IMR-90 (cell line): ENCODE results near the gene FDCSP. TPM values are rescaled to one million over a fixed set of nuclear protein-coding genes. Genes with fewer than 3 reads are reported as not detected.
A peak's percentile ranks its signal among the peaks of the same experiment; 100 is the strongest.

ENCODE experiments used
- ATAC-seq: fragments of 200-7000 bp; cut with Tn5 transposase; 2 replicates; pipeline ENCODE4 v1.9.1; 2020; ENCODE audit warnings: low read depth, mild to moderate bottlenecking, moderate library complexity
- BruUV-seq: library from RNA; stranded (reverse); fragments of 400-500 nt; replicated peaks from 2 replicates; lab custom pipeline; 2021; lab: Mats Ljungman, UMichigan
- CTCF ChIA-PET: fragments of 300-600 bp; formaldehyde crosslinking; extraction: SDS; loops from one replicate; lab custom pipeline; 2021; ENCODE audit warnings: antibody characterized with exemption; lab: Yijun Ruan, JAX
- POLR2A ChIA-PET: fragments of 300-600 bp; sonication (Branson Sonifier 250); formaldehyde crosslinking; loops from one replicate; lab custom pipeline; 2022; ENCODE audit warnings: antibody characterized with exemption; ENCODE audit not compliant: unreplicated experiment; lab: Charles Lee
- DNase-seq: peaks from one replicate; pipeline ENCODE4 v3.0.0; 2013
- H2AFZ ChIP-seq: replicated peaks from 2 replicates; pipeline ENCODE3; 2013; ENCODE audit warnings: low read length, mild to moderate bottlenecking; ENCODE audit not compliant: poor library complexity
- H2AK5ac ChIP-seq: 2 replicates; pipeline ENCODE4 v1.6.1; 2013; ENCODE audit warnings: low read depth, low read length, inconsistent platforms
- H2AK9ac ChIP-seq: replicated peaks from 2 replicates; pipeline ENCODE3; 2013; ENCODE audit warnings: mild to moderate bottlenecking, low read depth, low read length, moderate library complexity; ENCODE audit not compliant: poor library complexity
- H2BK120ac ChIP-seq: 2 replicates; pipeline ENCODE4 v1.6.1; 2013; ENCODE audit warnings: low read depth, low read length, inconsistent platforms
- H2BK15ac ChIP-seq: 3 replicates; pipeline ENCODE4 v1.6.1; 2013; ENCODE audit warnings: low read depth, low read length, inconsistent platforms
- H2BK20ac ChIP-seq: 2 replicates; pipeline ENCODE4 v1.6.1; 2013; ENCODE audit warnings: low read depth, mild to moderate bottlenecking, inconsistent platforms, low read length, moderate library complexity
- H2BK5ac ChIP-seq: 2 replicates; pipeline ENCODE4 v1.6.1; 2013; ENCODE audit warnings: mild to moderate bottlenecking, low read depth, low read length, inconsistent platforms; ENCODE audit not compliant: poor library complexity, severe bottlenecking
- H3K14ac ChIP-seq: replicated peaks from 2 replicates; pipeline ENCODE4 v1.6.1; 2013; ENCODE audit warnings: low read depth, low read length, inconsistent platforms
- H3K18ac ChIP-seq: 2 replicates; pipeline ENCODE4 v1.6.1; 2013; ENCODE audit warnings: low read depth, low read length, control low read depth
- H3K23ac ChIP-seq: 2 replicates; pipeline ENCODE4 v1.6.1; 2013; ENCODE audit warnings: low read depth, low read length, inconsistent platforms
- H3K27ac ChIP-seq: 2 replicates; pipeline ENCODE4 v1.5.1; 2013; ENCODE audit warnings: mild to moderate bottlenecking, control low read depth, low read length; ENCODE audit not compliant: insufficient read depth
- H3K27me3 ChIP-seq: 2 replicates; pipeline ENCODE4 v1.6.1; 2013; ENCODE audit warnings: low read length; ENCODE audit not compliant: control insufficient read depth, insufficient read depth
- H3K36me3 ChIP-seq: 2 replicates; pipeline ENCODE4 v1.6.1; 2013; ENCODE audit warnings: low read length, mixed read lengths; ENCODE audit not compliant: control insufficient read depth, insufficient read depth
- H3K4ac ChIP-seq: 2 replicates; pipeline ENCODE4 v1.6.1; 2013; ENCODE audit warnings: low read depth, low read length, inconsistent platforms
- H3K4me1 ChIP-seq: 2 replicates; pipeline ENCODE4 v1.6.1; 2013; ENCODE audit warnings: low read length, mixed read lengths; ENCODE audit not compliant: control insufficient read depth, insufficient read depth
- H3K4me2 ChIP-seq: 2 replicates; pipeline ENCODE4 v1.6.1; 2013; ENCODE audit warnings: low read depth, mild to moderate bottlenecking, control low read depth, low read length, moderate library complexity
- H3K4me3 ChIP-seq: 2 replicates; pipeline ENCODE4 v1.5.1; 2013; ENCODE audit warnings: low read depth, mild to moderate bottlenecking, control low read depth, low read length, moderate library complexity; ENCODE audit not compliant: insufficient read depth
- H3K56ac ChIP-seq: 2 replicates; pipeline ENCODE4 v1.6.1; 2013; ENCODE audit warnings: low read length, inconsistent platforms; ENCODE audit not compliant: insufficient read depth; ENCODE audit errors: extremely low read depth
- H3K79me1 ChIP-seq, 2 experiments: 2 replicates each; pipeline ENCODE4 v1.6.1; 2013; ENCODE audit warnings: low read length in 2 of 2, inconsistent platforms in 1 of 2, low read depth in 1 of 2
- H3K9ac ChIP-seq: 2 replicates; pipeline ENCODE4 v1.6.1; 2013; ENCODE audit warnings: low read depth, low read length, control low read depth
- H3K9me1 ChIP-seq: 2 replicates; pipeline ENCODE4 v1.6.1; 2013; ENCODE audit warnings: low read length, inconsistent platforms; ENCODE audit not compliant: insufficient read depth
- H3K9me3 ChIP-seq: 2 replicates; pipeline ENCODE4 v1.6.1; 2013; ENCODE audit warnings: low read length; ENCODE audit not compliant: control insufficient read depth, insufficient read depth
- H4K20me1 ChIP-seq: 2 replicates; pipeline ENCODE4 v1.6.1; 2013; ENCODE audit warnings: low read length, inconsistent platforms; ENCODE audit not compliant: insufficient read depth
- H4K5ac ChIP-seq: 2 replicates; pipeline ENCODE4 v1.6.1; 2013; ENCODE audit warnings: mild to moderate bottlenecking, low read depth, low read length, control low read depth
- H4K8ac ChIP-seq, 2 experiments: 2 replicates each; pipeline ENCODE4 v1.6.1; 2013; ENCODE audit warnings: low read depth in 2 of 2, low read length in 2 of 2, control low read depth in 1 of 2, inconsistent platforms in 1 of 2
- H4K91ac ChIP-seq: 2 replicates; pipeline ENCODE4 v1.6.1; 2013; ENCODE audit warnings: low read depth, low read length, inconsistent platforms; ENCODE audit not compliant: insufficient read depth
- CEBPB ChIP-seq: IDR thresholded peaks from 2 replicates; pipeline ENCODE4 v1.6.1; 2012; ENCODE audit warnings: low read depth, low read length, improper control_type of control experiment
- CTCF ChIP-seq: conservative IDR thresholded peaks from 2 replicates; pipeline ENCODE4 v1.5.1; 2012; ENCODE audit warnings: mild to moderate bottlenecking, low read depth, low read length, improper control_type of control experiment
- ELK1 ChIP-seq: fragments of 150-350 bp; IDR thresholded peaks from 2 replicates; pipeline ENCODE4 v1.6.1; 2016; ENCODE audit warnings: low read depth, mild to moderate bottlenecking, low read length, moderate library complexity, borderline replicate concordance
- FOS ChIP-seq: fragments of 150-350 bp; IDR thresholded peaks from 2 replicates; pipeline ENCODE4 v1.6.1; 2016; ENCODE audit warnings: low read depth, low read length
- MAFK ChIP-seq: IDR thresholded peaks from 2 replicates; pipeline ENCODE4 v1.6.1; 2012; ENCODE audit warnings: low read depth, low read length, improper control_type of control experiment
- MAZ ChIP-seq: IDR thresholded peaks from 2 replicates; pipeline ENCODE4 v1.6.1; 2012; ENCODE audit warnings: low read depth, mild to moderate bottlenecking, low read length, improper control_type of control experiment, moderate library complexity, borderline replicate concordance
- RAD21 ChIP-seq: IDR thresholded peaks from 2 replicates; pipeline ENCODE4 v1.6.1; 2012; ENCODE audit warnings: low read length, improper control_type of control experiment
- RFX5 ChIP-seq: IDR thresholded peaks from 2 replicates; pipeline ENCODE4 v1.8.0; 2012; ENCODE audit warnings: low read depth, mild to moderate bottlenecking, low read length, moderate library complexity
- WGBS, 2 experiments: methylation state at CpG; one replicate each; pipeline versions ENCODE4 v1.1.5 to v1.1.7; 2013; ENCODE audit warnings: missing lambda C conversion rate in 2 of 2; ENCODE audit not compliant: insufficient read length in 1 of 2; ENCODE audit errors: extremely low coverage in 2 of 2; 5-methylcytosine and 5-hydroxymethylcytosine counted together
- dilution Hi-C: fragments of 300-500 bp; cut with HindIII; formaldehyde crosslinking; loops from one replicate; pipeline ENCODE4 v1.14.3; 2018; ENCODE audit warnings: low sequenced_read_pairs; ENCODE audit not compliant: unreplicated experiment
- in situ Hi-C: fragments of 300-500 bp; cut with MboI; formaldehyde crosslinking; loops from 3 replicates; pipeline ENCODE4 v1.14.3; 2019; ENCODE audit warnings: low sequenced_read_pairs, inconsistent platforms, mixed read lengths
- intact Hi-C: fragments of 100-400 bp; cut with micrococcal nuclease; formaldehyde crosslinking; loops from 2 replicates; pipeline ENCODE4 v1.10.0; 2022
- polyA plus RNA-seq, 3 experiments: library from polyadenylated mRNA; depleted of rRNA; stranded (reverse); fragments of >200 nt; gene quantifications; 2 replicates each; pipeline ENCODE4 v1.2.3, GENCODE V29; 2012; ENCODE audit warnings: low replicate concordance in 1 of 3
- total RNA-seq: library from RNA; depleted of rRNA; stranded (reverse); fragments of >200 nt; gene quantifications from 2 replicates; pipeline ENCODE4 v1.2.3, GENCODE V29; 2012

The FDCSP gene
- total and polyA plus RNA-seq, 2 of the 4 experiments (the other 2 are of a cell fraction) = not detected

GRCh38 chr4:70251250-70251944 is 25.5 kb downstream of the FDCSP start:
- Histone ChIP-seq H3K79me1 (no peaks in the 10 kb centered on the region), H3K23ac (no peak overlapping the region), H3K4me3 (no peak overlapping the region), H2BK15ac (no peak overlapping the region), H3K27ac (no peak overlapping the region), H3K56ac (no peak overlapping the region), H3K9ac (no peak overlapping the region), H2AFZ (no peak overlapping the region), H2AK9ac (no peak overlapping the region), H3K27me3 (no peaks in the 10 kb centered on the region), H3K9me3 (no peaks in the 10 kb centered on the region), H4K91ac (no peak overlapping the region), H2BK120ac (no peak overlapping the region), H3K4me2 (no peak overlapping the region), H3K36me3 (no peaks in the 10 kb centered on the region), H3K18ac (no peak overlapping the region), H2AK5ac (no peak overlapping the region), H2BK20ac (no peak overlapping the region), H3K4me1 (no peaks in the 10 kb centered on the region), H4K8ac (no peak overlapping the region), H3K14ac (no peak overlapping the region), H3K4ac (no peak overlapping the region), H2BK5ac (no peak overlapping the region), H3K9me1 (no peaks in the 10 kb centered on the region), H4K5ac (no peak overlapping the region), H4K20me1 (no peaks in the 10 kb centered on the region)
- DNase-seq (no peak), ATAC-seq (no peak)
- dilution Hi-C loops = no loop called here
- TF ChIP-seq RAD21 (no peak), RFX5 (no peak), MAZ (no peak), ELK1 (no peak), MAFK (no peak), CTCF (no peak), CEBPB (peak; percentile 22; the same call in 1 of the 2 replicates), FOS (no peak)
- BruUV-seq = no TSS peak
- in situ Hi-C loops = no loop called here
- POLR2A ChIA-PET = no interaction called here
- 20% methylated on average over 1 of the region's 3 CpGs; no CpG with 5 or more reads in 1 of the 2 experiments for WGBS, 2 experiments
- intact Hi-C loops = no loop called here
- CTCF ChIA-PET = interaction anchor here (0.8 kb wide), 1 partner anchor 310 kb away, joined by 3 read pairs; no protein-coding TSS in a partner anchor
